GM10248 (cell line): ENCODE results near the gene SLC4A11.

ENCODE experiments used
- CTCF ChIA-PET: fragments of 300-600 bp; sonication (Branson Sonifier 250); formaldehyde crosslinking; extraction: SDS; loops from one replicate; lab custom pipeline; 2021; ENCODE audit warnings: antibody characterized with exemption; lab: Yijun Ruan, JAX
- POLR2A ChIA-PET: fragments of 350-650 bp; sonication (Branson Sonifier 250); formaldehyde crosslinking; extraction: SDS; loops from one replicate; lab custom pipeline; 2020; ENCODE audit warnings: antibody characterized with exemption; lab: Yijun Ruan, JAX
- DNase-seq: peaks from one replicate; pipeline ENCODE4 v3.0.0; 2012; ENCODE audit errors: extremely low spot score
- TF ChIP-seq, protein P1 (sequence below): IDR thresholded peaks from 2 replicates; pipeline ENCODE4 v1.5.1; 2012; ENCODE audit warnings: mild to moderate bottlenecking, low read depth; ENCODE audit errors: extremely low read depth, missing control alignments, control extremely low read depth

SLC4A11 gene

DNA sequence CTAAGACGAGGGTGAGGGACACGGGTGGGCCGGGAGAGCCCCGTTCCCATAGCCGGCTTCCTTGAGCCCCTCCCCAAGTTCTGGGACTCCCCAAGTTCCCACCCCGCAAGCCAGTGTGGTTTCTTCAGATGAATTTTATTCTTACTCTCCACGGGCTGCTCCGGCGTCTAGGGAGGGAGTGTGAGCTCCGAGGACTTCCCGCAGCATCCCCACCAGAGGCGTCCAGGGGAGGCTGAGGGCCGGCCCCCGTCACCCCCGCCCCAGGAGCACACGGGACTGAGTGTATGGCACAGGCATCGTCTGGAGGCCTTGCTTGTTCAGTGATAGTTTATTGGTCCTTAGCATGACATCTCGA, 10.0 kb upstream of the SLC4A11 start:
- CTCF ChIA-PET = interaction anchor here (0.9 to 1.6 kb wide), 6 partner anchors 9 to 71 kb away, joined by 3 to 5 read pairs (median 4); no protein-coding TSS in a partner anchor
- POLR2A ChIA-PET = no interaction called here
- no peak for DNase-seq
- TF ChIP-seq, protein P1, sequence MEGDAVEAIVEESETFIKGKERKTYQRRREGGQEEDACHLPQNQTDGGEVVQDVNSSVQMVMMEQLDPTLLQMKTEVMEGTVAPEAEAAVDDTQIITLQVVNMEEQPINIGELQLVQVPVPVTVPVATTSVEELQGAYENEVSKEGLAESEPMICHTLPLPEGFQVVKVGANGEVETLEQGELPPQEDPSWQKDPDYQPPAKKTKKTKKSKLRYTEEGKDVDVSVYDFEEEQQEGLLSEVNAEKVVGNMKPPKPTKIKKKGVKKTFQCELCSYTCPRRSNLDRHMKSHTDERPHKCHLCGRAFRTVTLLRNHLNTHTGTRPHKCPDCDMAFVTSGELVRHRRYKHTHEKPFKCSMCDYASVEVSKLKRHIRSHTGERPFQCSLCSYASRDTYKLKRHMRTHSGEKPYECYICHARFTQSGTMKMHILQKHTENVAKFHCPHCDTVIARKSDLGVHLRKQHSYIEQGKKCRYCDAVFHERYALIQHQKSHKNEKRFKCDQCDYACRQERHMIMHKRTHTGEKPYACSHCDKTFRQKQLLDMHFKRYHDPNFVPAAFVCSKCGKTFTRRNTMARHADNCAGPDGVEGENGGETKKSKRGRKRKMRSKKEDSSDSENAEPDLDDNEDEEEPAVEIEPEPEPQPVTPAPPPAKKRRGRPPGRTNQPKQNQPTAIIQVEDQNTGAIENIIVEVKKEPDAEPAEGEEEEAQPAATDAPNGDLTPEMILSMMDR = no peak

GRCh38 chr20:3248167-3248992, 9.4 kb upstream of the SLC4A11 start:
- DNase-seq = no peak
- TF ChIP-seq, protein P1 = peak; percentile 3
- ChIA-PET CTCF (interaction anchor here (0.9 to 1.6 kb wide), 5 partner anchors 11 to 70 kb away, joined by 3 to 4 read pairs (median 3); no protein-coding TSS in a partner anchor), POLR2A (no interaction called here)

GRCh38 chr20:3247638-3248037, 8.6 kb upstream of the SLC4A11 start:
- TF ChIP-seq, protein P1 = no peak
- DNase-seq = no peak
- CTCF ChIA-PET = interaction anchor here (1.1 to 1.6 kb wide), 2 partner anchors 11 to 35 kb away, joined by 3 read pairs; no protein-coding TSS in a partner anchor
- POLR2A ChIA-PET = no interaction called here

DNA sequence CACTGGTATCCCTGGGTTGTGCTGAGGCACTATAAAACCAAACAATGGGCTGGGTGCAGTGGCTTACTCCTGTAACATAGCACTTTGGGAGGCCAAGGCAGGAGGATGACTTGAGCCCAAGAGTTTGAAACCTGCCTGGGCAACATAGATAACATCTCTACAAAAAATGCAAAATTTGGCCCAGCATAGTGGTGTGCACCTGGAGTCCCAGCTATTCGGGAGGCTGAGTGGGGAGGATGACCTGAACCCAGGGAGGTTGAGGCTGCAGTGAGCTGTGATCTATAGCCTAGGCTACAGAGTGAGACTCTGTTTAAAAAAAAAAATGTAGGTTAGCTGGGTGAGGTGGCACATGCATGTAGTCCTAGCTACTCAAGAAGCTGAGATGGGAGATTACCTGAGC, 7.7 kb upstream of the SLC4A11 start:
- ChIA-PET CTCF (no interaction called here), POLR2A (interaction anchor here (0.7 kb wide), 1 partner anchor 327 kb away, joined by 6 read pairs; no protein-coding TSS in a partner anchor)
- TF ChIP-seq, protein P1 = no peak
- no peak for DNase-seq

- POLR2A ChIA-PET = no interaction called here
- no peak for DNase-seq
- CTCF ChIA-PET = interaction anchor here (1.1 kb wide), 1 partner anchor 27 kb away, joined by 3 read pairs; no protein-coding TSS in a partner anchor
- TF ChIP-seq, protein P1 = no peak
These were observed 6.7 kb upstream of the SLC4A11 start for GRCh38 chr20:3245711-3246110.

- DNase-seq = no peak
- ChIA-PET CTCF (interaction anchor here (1.1 kb wide), 1 partner anchor 26 kb away, joined by 3 read pairs; no protein-coding TSS in a partner anchor), POLR2A (no interaction called here)
- TF ChIP-seq, protein P1 = no peak
These were observed 6.2 kb upstream of the SLC4A11 start for GRCh38 chr20:3245156-3245555.
